ENCODE data around the gene SNRPA1.
"Not testable (repeated sequence)": the region's sequence is repeated elsewhere in the genome, so short reads cannot be mapped to it uniquely, and the experiment has no call there.

SNRPA1 gene

DNA sequence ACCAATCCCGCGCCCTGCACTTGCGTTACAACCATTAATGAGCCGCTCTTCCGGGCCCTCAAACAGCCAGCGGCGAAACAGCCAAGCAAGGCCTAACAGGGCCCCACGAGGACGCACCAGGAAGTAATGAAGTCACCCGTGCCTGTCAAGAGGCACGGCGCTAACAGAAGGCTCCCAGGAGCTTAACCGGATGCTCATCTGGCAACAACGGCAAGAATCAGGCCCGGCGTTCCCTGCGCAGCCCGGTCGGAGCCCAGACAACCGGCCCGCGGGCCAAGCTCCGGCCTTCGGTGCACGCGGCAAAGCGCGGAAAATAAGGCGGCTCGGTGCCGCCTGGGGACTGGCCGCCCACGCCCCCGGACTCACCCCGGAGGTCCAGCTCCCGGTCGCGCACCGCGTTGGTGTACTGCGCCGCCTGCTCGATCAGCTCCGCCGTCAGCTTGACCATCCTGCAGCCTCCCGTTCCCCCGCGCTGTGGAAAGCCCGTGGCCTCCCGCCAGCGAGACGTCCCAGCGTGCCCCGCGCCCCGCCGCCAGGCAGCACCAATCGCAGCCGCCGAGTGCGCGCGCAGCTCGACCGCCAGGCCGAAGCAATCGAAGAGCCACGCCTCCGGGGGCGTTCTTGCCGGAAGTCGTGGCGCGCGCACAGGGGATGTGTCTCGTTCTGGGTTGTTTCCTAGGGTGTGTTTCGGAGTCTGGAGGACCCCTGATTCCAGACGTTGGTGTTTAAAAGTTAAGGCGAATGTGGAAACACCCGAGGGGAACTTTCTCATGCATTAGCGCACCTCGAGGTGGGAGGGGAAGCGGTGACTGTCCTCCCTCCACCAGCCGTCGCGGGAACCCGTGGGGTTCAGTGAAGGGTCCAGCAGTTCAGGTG lies at the start of gene SNRPA1:
Gene SNRPA1, minus strand, starts transcription at position 518 of the 876 bp plus-strand sequence. Its CDS starts 70 bp downstream, at position 448.
- DNase-seq (ENCODE audit: low read depth, low spot score), result peak; percentile 66
- Histone ChIP-seq H3K9me3 (ENCODE audit: control insufficient read depth, insufficient read depth, low read length) (no peaks in the 10 kb centered on the region), H3K4me3 (ENCODE audit: low read length) (peak within 1 kb of the TSS; percentile 98), H3K27me3 (ENCODE audit: control insufficient read depth, insufficient read depth, low read length) (no peaks in the 10 kb centered on the region), H3K27ac (ENCODE audit: low read length) (no peak within 1 kb of the TSS), H3K36me3 (ENCODE audit: control insufficient read depth, insufficient read depth, low read length) (no peaks in the 10 kb centered on the region), H3K4me1 (ENCODE audit: control insufficient read depth, insufficient read depth, low read length) (no peaks in the 10 kb centered on the region)
- no CpG with 5 or more reads among the region's 87 CpGs for WGBS (ENCODE audit: insufficient coverage, insufficient read length)

GRCh38 chr15:101342056-101342455 lies 47.0 kb upstream of the SNRPA1 start:
- Histone ChIP-seq H3K36me3 (ENCODE audit: control insufficient read depth, insufficient read depth, low read length) (no peaks in the 10 kb centered on the region), H3K4me3 (ENCODE audit: low read length) (no peak overlapping the region), H3K27me3 (ENCODE audit: control insufficient read depth, insufficient read depth, low read length) (no peaks in the 10 kb centered on the region), H3K27ac (ENCODE audit: low read length) (no peak overlapping the region), H3K9me3 (ENCODE audit: control insufficient read depth, insufficient read depth, low read length) (no peaks in the 10 kb centered on the region), H3K4me1 (ENCODE audit: control insufficient read depth, insufficient read depth, low read length) (no peaks in the 10 kb centered on the region)
- DNase-seq (ENCODE audit: low read depth, low spot score), result no peak

DNA sequence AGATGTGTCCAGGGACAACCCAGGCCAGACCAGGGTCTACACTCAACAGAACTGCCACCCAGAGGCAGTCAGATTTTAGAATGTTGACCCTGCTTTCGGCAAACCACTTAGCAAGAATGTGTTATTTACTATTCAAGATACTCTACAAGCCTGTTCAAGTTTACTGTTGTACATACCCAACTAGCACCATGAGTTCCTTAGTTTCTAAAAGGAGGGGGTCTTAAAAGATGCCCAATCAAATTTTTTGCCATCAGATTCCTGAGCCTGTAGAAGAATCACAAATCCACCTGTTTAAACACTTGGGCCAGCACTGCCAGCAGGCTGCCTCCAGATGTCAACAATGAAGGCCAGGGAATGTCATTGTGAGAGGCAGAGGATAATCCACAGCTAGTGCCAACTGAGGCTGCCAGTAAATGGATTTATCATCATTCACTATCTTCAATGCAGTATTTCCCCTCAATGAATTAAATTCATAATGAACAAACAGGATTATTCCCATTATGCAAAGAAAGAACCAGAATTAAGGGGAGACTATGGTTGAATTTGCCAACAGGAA lies 43.5 kb upstream of the SNRPA1 start:
- no peak overlapping the region for H3K4me3 ChIP-seq (ENCODE audit: low read length)
- H3K9me3 ChIP-seq (ENCODE audit: control insufficient read depth, insufficient read depth, low read length), result no peaks in the 10 kb centered on the region
- no peaks in the 10 kb centered on the region for H3K36me3 ChIP-seq (ENCODE audit: control insufficient read depth, insufficient read depth, low read length)
- no peaks in the 10 kb centered on the region for H3K27me3 ChIP-seq (ENCODE audit: control insufficient read depth, insufficient read depth, low read length)
- no peaks in the 10 kb centered on the region for H3K4me1 ChIP-seq (ENCODE audit: control insufficient read depth, insufficient read depth, low read length)
- H3K27ac ChIP-seq (ENCODE audit: low read length), result no peak overlapping the region
- WGBS (ENCODE audit: insufficient coverage, insufficient read length), result no CpG with 5 or more reads among the region's 1 CpG
- no peak for DNase-seq (ENCODE audit: low read depth, low spot score)

DNA sequence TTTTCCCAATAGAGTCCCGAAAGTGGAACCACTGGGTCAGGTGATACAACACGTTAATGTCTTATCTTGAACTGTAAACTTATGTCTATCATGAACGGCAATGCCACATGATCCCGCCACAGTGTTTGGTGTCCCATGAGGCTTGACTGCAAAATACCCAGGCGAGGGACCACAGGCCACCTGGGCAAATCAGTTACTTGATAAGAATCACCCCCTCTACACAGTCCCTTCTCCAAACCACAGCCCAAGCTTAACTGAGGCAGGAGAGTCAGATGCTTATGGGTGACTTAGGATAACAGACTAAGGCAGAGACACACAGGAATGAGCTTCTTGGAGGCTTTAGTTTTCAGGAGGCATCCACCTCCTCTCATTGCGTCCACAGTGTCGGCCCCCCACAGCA lies 42.9 kb upstream of the SNRPA1 start:
- Histone ChIP-seq H3K27ac (ENCODE audit: low read length) (no peak overlapping the region), H3K9me3 (ENCODE audit: control insufficient read depth, insufficient read depth, low read length) (no peaks in the 10 kb centered on the region), H3K36me3 (ENCODE audit: control insufficient read depth, insufficient read depth, low read length) (no peaks in the 10 kb centered on the region), H3K27me3 (ENCODE audit: control insufficient read depth, insufficient read depth, low read length) (no peaks in the 10 kb centered on the region), H3K4me3 (ENCODE audit: low read length) (no peak overlapping the region), H3K4me1 (ENCODE audit: control insufficient read depth, insufficient read depth, low read length) (no peaks in the 10 kb centered on the region)
- no peak for DNase-seq (ENCODE audit: low read depth, low spot score)
- WGBS (ENCODE audit: insufficient coverage, insufficient read length), result no CpG with 5 or more reads among the region's 7 CpGs

- WGBS (ENCODE audit: insufficient coverage, insufficient read length), result no CpG with 5 or more reads among the region's 16 CpGs
- not testable (repeated sequence) for H3K27me3 ChIP-seq (ENCODE audit: control insufficient read depth, insufficient read depth, low read length); DNase-seq (ENCODE audit: low read depth, low spot score); H3K9me3 ChIP-seq (ENCODE audit: control insufficient read depth, insufficient read depth, low read length); H3K27ac ChIP-seq (ENCODE audit: low read length); H3K36me3 ChIP-seq (ENCODE audit: control insufficient read depth, insufficient read depth, low read length); H3K4me1 ChIP-seq (ENCODE audit: control insufficient read depth, insufficient read depth, low read length); H3K4me3 ChIP-seq (ENCODE audit: low read length)
These were observed 39.1 kb upstream of the SNRPA1 start for GRCh38 chr15:101333907-101334789.

- WGBS (ENCODE audit: insufficient coverage, insufficient read length), result no CpG with 5 or more reads among the region's 7 CpGs
- no peaks in the 10 kb centered on the region for H3K4me1 ChIP-seq (ENCODE audit: control insufficient read depth, insufficient read depth, low read length)
- no peaks in the 10 kb centered on the region for H3K36me3 ChIP-seq (ENCODE audit: control insufficient read depth, insufficient read depth, low read length)
- H3K27ac ChIP-seq (ENCODE audit: low read length), result no peak overlapping the region
- H3K27me3 ChIP-seq (ENCODE audit: control insufficient read depth, insufficient read depth, low read length), result no peaks in the 10 kb centered on the region
- DNase-seq (ENCODE audit: low read depth, low spot score), result no peak
- no peaks in the 10 kb centered on the region for H3K9me3 ChIP-seq (ENCODE audit: control insufficient read depth, insufficient read depth, low read length)
- H3K4me3 ChIP-seq (ENCODE audit: low read length), result no peak overlapping the region
These were observed 37.0 kb upstream of the SNRPA1 start for GRCh38 chr15:101332061-101332467.

DNA sequence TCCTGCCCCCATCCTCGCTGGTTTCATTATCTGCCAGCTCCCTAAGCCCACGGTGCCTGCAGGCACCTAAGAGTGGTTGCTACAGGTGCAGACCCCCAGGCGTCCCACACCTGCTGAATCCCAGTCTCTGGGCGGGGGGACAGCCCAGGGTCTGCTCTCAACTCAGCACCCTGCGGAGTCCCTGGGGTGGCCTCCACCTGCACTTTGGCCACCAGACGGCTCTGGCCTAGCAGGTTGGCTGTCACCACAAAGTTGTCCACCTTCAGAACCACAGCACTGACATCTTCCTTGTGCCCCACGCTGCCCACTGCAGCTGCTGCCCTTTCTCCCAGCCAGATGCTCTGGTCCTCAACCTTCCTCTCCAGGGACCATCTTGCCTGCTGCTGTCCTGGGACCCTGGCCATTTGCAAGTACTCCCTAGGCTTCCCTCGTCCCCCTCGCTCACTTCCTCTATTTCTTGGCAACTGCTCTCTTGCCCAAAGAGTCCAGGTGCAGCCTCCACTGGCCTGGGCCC lies 34.9 kb upstream of the SNRPA1 start:
- Histone ChIP-seq H3K36me3 (ENCODE audit: control insufficient read depth, insufficient read depth, low read length) (no peaks in the 10 kb centered on the region), H3K4me3 (ENCODE audit: low read length) (no peak overlapping the region), H3K9me3 (ENCODE audit: control insufficient read depth, insufficient read depth, low read length) (no peaks in the 10 kb centered on the region), H3K27me3 (ENCODE audit: control insufficient read depth, insufficient read depth, low read length) (no peaks in the 10 kb centered on the region), H3K4me1 (ENCODE audit: control insufficient read depth, insufficient read depth, low read length) (no peaks in the 10 kb centered on the region), H3K27ac (ENCODE audit: low read length) (no peak overlapping the region)
- DNase-seq (ENCODE audit: low read depth, low spot score), result no peak
- WGBS (ENCODE audit: insufficient coverage, insufficient read length), result no CpG with 5 or more reads among the region's 9 CpGs

DNA sequence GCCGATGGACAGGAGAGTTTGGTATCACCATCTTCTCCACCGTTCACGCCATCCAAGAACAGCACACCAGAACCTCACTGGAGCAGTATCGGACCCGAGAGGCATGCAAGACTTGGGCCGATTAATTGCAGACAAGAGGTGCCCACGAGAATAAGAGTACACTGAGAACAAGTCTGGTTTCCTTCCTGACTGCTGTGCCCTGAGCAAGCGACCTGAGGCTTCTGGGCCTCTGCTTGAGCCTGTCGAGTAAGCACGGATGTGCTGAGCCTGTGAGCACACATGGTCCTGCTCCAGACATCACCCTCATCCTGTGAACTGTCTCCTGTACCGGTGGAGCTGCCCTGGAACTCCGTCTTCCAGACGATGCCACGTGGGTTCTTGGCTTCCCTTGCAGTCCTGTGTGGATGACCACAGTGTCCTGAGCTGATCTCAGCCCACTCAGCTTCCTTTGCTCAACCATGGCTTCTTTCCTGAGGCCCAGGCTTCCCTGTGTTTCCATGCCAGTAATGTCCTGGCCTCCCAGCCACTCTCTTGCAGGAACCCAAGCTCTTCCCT lies 34.3 kb upstream of the SNRPA1 start:
- no peak overlapping the region for H3K27ac ChIP-seq (ENCODE audit: low read length)
- WGBS (ENCODE audit: insufficient coverage, insufficient read length), result no CpG with 5 or more reads among the region's 14 CpGs
- H3K27me3 ChIP-seq (ENCODE audit: control insufficient read depth, insufficient read depth, low read length), result no peaks in the 10 kb centered on the region
- no peak for DNase-seq (ENCODE audit: low read depth, low spot score)
- no peaks in the 10 kb centered on the region for H3K36me3 ChIP-seq (ENCODE audit: control insufficient read depth, insufficient read depth, low read length)
- no peak overlapping the region for H3K4me3 ChIP-seq (ENCODE audit: low read length)
- H3K4me1 ChIP-seq (ENCODE audit: control insufficient read depth, insufficient read depth, low read length), result no peaks in the 10 kb centered on the region
- H3K9me3 ChIP-seq (ENCODE audit: control insufficient read depth, insufficient read depth, low read length), result no peaks in the 10 kb centered on the region

GRCh38 chr15:101328001-101328400 lies 33.0 kb upstream of the SNRPA1 start:
- Histone ChIP-seq H3K4me1 (ENCODE audit: control insufficient read depth, insufficient read depth, low read length) (no peaks in the 10 kb centered on the region), H3K4me3 (ENCODE audit: low read length) (no peak overlapping the region), H3K9me3 (ENCODE audit: control insufficient read depth, insufficient read depth, low read length) (no peaks in the 10 kb centered on the region), H3K27ac (ENCODE audit: low read length) (no peak overlapping the region), H3K27me3 (ENCODE audit: control insufficient read depth, insufficient read depth, low read length) (no peaks in the 10 kb centered on the region), H3K36me3 (ENCODE audit: control insufficient read depth, insufficient read depth, low read length) (no peaks in the 10 kb centered on the region)
- no CpG with 5 or more reads among the region's 14 CpGs for WGBS (ENCODE audit: insufficient coverage, insufficient read length)
- DNase-seq (ENCODE audit: low read depth, low spot score), result no peak

DNA sequence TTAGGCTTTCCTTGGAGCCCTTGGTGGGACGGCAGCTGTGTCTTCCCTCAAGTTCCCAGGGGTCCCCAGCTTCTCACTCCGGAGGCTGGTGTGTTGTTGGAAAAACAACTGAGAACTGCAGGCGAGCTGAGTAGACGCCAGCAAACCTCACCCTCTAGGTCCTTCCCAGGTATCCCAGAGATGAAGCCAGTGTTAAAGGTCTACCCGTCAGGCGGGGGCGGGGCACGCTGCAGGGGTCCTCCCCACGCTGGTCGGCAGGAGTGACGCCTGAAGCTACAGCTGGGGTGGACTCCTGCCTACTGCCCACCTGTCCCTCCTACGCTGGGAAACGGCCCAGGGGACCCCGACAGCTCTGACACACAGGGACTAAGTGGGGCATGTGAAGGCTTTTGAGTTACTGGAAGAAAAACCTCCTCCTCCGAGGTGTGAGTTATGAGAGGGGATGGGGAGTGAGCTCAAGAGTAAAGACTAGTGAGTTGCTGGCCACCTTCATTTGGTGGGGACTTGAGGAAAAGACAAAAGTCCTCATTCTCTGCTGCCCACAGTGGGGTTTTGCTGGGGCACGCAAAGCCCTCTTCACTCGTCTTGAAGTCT lies 32.2 kb upstream of the SNRPA1 start:
- H3K4me1 ChIP-seq (ENCODE audit: control insufficient read depth, insufficient read depth, low read length), result no peaks in the 10 kb centered on the region
- H3K27me3 ChIP-seq (ENCODE audit: control insufficient read depth, insufficient read depth, low read length), result no peaks in the 10 kb centered on the region
- no peaks in the 10 kb centered on the region for H3K9me3 ChIP-seq (ENCODE audit: control insufficient read depth, insufficient read depth, low read length)
- no peak overlapping the region for H3K4me3 ChIP-seq (ENCODE audit: low read length)
- H3K27ac ChIP-seq (ENCODE audit: low read length), result no peak overlapping the region
- H3K36me3 ChIP-seq (ENCODE audit: control insufficient read depth, insufficient read depth, low read length), result no peaks in the 10 kb centered on the region
- DNase-seq (ENCODE audit: low read depth, low spot score), result no peak
- WGBS (ENCODE audit: insufficient coverage, insufficient read length), result no CpG with 5 or more reads among the region's 17 CpGs

Data from iPS DF 6.9 (cell line).